Measurements from ENCODE around the gene RASAL1. TPM values are rescaled to one million over a fixed set of nuclear protein-coding genes. Genes with fewer than 3 reads are reported as not detected.
A peak's percentile ranks its signal among the peaks of the same experiment; 100 is the strongest.

Gene RASAL1
- total and polyA plus RNA-seq, 2 experiments from 2014 or later = 2.7 to 8.2 TPM

GRCh38 chr12:113058553-113058952, 77.0 kb downstream of the RASAL1 start:
- Mint-ChIP-seq H3K4me3 (0 out of 3 replicates have a peak overlapping the region, but pooled peaks have one; percentile 27), H3K36me3 (ENCODE audit: low read depth) (no peaks in the 10 kb centered on the region)
- H3K9me2 ChIP-seq (ENCODE audit: insufficient read depth) = no peaks in the 10 kb centered on the region

GRCh38 chr12:113057565-113058485, 77.7 kb downstream of the RASAL1 start:
- H3K27ac ChIP-seq (ENCODE audit: low read depth) = no peak overlapping the region
- no peaks in the 10 kb centered on the region for H3K36me3 Mint-ChIP-seq (ENCODE audit: low read depth)
- TF ChIP-seq NANOG (IDR thresholded peaks at IDR 0.05; ENCODE audit: borderline replicate concordance) (no peak), STAT1 (IDR thresholded peaks at IDR 0.05; ENCODE audit: unreplicated experiment) (no peak), EZH2phosphoT487 (IDR thresholded peaks at IDR 0.05; ENCODE audit: unreplicated experiment) (no peak), EZH2 (IDR thresholded peaks at IDR 0.05; ENCODE audit: low read depth, unreplicated experiment) (no peak), CREB1 (CRISPR knock-in tag; IDR thresholded peaks at IDR 0.05; ENCODE audit: low read depth) (no peak), ZNF114 (CRISPR knock-in tag; IDR thresholded peaks at IDR 0.05) (no peak), ETS1 (IDR thresholded peaks at IDR 0.05) (no peak)
- no peaks in the 10 kb centered on the region for H3K9me3 Mint-ChIP-seq
- H4K20me1 ChIP-seq (replicated peaks; ENCODE audit: insufficient read depth) = no peaks in the 10 kb centered on the region; the same call in 1 of the 2 replicates
- H3K4me1 ChIP-seq (ENCODE audit: insufficient read depth) = no peaks in the 10 kb centered on the region
- H3K27ac Mint-ChIP-seq = no peak overlapping the region
- DNase-seq (ENCODE audit: low spot score) = peak; percentile 53
- H3K4me2 ChIP-seq = peak overlapping the region; percentile 83
- H3K27me3 Mint-ChIP-seq (ENCODE audit: insufficient read depth, low read depth, poor library complexity) = peaks cover 21% of the 10 kb centered on the region
- H2AFZ ChIP-seq = peak overlapping the region; percentile 78; the same call in 1 of the 2 replicates
- 0 out of 2 replicates have a peak, but pooled peaks cover 5% of the 10 kb centered on the region for H3F3A ChIP-seq (replicated peaks; ENCODE audit: low read depth)
- H3K4me3 Mint-ChIP-seq = peak overlapping the region; percentile 60
- peak overlapping the region; percentile 69 for H3K4me3 ChIP-seq
- no peaks in the 10 kb centered on the region for H3K9me2 ChIP-seq (ENCODE audit: insufficient read depth)
- H3K79me2 ChIP-seq (replicated peaks; ENCODE audit: insufficient read depth) = no peaks in the 10 kb centered on the region
- ATAC-seq = peak; percentile 69
- peaks cover 8% of the 10 kb centered on the region; the same call in 2 of the 3 replicates for H3K4me1 Mint-ChIP-seq
- H3K27me3 ChIP-seq (ENCODE audit: insufficient read depth) = peaks cover 25% of the 10 kb centered on the region
- H3K36me3 ChIP-seq (ENCODE audit: insufficient read depth) = no peaks in the 10 kb centered on the region

More at GRCh38 chr12:113058553-113058952, 77.0 kb downstream of the RASAL1 start:
- H3K4me1 Mint-ChIP-seq = peaks cover 10% of the 10 kb centered on the region; the same call in 2 of the 3 replicates
- H3K27me3 Mint-ChIP-seq (ENCODE audit: insufficient read depth, low read depth, poor library complexity) = peaks cover 20% of the 10 kb centered on the region
- Histone ChIP-seq H3K4me1 (ENCODE audit: insufficient read depth) (no peaks in the 10 kb centered on the region), H3F3A (replicated peaks; ENCODE audit: low read depth) (0 out of 2 replicates have a peak, but pooled peaks cover 5% of the 10 kb centered on the region), H3K36me3 (ENCODE audit: insufficient read depth) (no peaks in the 10 kb centered on the region), H3K79me2 (replicated peaks; ENCODE audit: insufficient read depth) (no peaks in the 10 kb centered on the region), H3K27me3 (ENCODE audit: insufficient read depth) (peaks cover 25% of the 10 kb centered on the region), H3K4me2 (no peak overlapping the region), H4K20me1 (replicated peaks; ENCODE audit: insufficient read depth) (no peaks in the 10 kb centered on the region; the same call in 1 of the 2 replicates), H3K4me3 (no peak overlapping the region), H3K27ac (ENCODE audit: low read depth) (no peak overlapping the region), H2AFZ (no peak overlapping the region)
- no peaks in the 10 kb centered on the region for H3K9me3 Mint-ChIP-seq
- DNase-seq (ENCODE audit: low spot score) (no peak), ATAC-seq (no peak)
- TF ChIP-seq CTCF (conservative IDR thresholded peaks at IDR 0.05; ENCODE audit: low read depth in 2 of 2) (no peak), STAT1 (IDR thresholded peaks at IDR 0.05; ENCODE audit: unreplicated experiment) (no peak)
- H3K27ac Mint-ChIP-seq = no peak overlapping the region

All from GM23338 (cell line).